ENCODE data around the gene ACOT7. TPM values are rescaled to one million over a fixed set of nuclear protein-coding genes. Genes with fewer than 3 reads are reported as not detected.

ACOT7 gene
- total RNA-seq, 1 experiment from 2014 or later, result 151 TPM

DNA sequence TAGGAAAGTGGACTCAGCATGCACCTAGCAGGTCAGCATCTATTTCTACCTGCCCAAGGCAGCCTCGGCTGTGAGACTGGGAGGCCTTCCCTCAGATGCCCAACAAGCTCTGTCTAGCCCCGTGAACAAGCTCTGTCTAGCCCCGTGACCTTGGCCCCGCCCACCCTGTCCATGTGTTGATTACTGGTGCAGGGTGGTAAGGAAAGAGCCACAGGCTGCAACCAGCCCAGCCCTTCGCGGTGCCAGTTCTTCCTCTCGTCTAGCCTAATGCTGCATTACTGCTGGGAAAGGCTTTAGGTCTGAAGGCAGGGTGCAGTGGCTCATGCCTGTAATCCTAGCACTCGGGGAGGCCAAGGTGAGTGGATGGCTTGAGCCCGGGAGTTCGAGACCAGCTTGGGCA lies 134.9 kb downstream of the ACOT7 start:
- Mint-ChIP-seq H3K4me3 (no peak overlapping the region), H3K27ac (no peak overlapping the region), H3K9me3 (no peaks in the 10 kb centered on the region), H3K36me3 (no peaks in the 10 kb centered on the region), H3K27me3 (ENCODE audit: low read depth) (peaks cover 21% of the 10 kb centered on the region), H3K4me1 (peaks cover 9% of the 10 kb centered on the region)
- TF ChIP-seq, protein P1, sequence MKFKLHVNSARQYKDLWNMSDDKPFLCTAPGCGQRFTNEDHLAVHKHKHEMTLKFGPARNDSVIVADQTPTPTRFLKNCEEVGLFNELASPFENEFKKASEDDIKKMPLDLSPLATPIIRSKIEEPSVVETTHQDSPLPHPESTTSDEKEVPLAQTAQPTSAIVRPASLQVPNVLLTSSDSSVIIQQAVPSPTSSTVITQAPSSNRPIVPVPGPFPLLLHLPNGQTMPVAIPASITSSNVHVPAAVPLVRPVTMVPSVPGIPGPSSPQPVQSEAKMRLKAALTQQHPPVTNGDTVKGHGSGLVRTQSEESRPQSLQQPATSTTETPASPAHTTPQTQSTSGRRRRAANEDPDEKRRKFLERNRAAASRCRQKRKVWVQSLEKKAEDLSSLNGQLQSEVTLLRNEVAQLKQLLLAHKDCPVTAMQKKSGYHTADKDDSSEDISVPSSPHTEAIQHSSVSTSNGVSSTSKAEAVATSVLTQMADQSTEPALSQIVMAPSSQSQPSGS (CRISPR knock-in tag; IDR thresholded peaks at IDR 0.05; ENCODE audit: borderline replicate concordance, low read depth), result no peak
- TF ChIP-seq JAZF1 (CRISPR knock-in tag; IDR thresholded peaks at IDR 0.05), result no peak
- no peak for DNase-seq (ENCODE audit: low spot score)
- no peak for ATAC-seq
- CTCF ChIA-PET, result interaction anchor here (14.8 kb wide), 1 partner anchor 10 kb away, joined by 164 read pairs; no protein-coding TSS in a partner anchor
- POLR2A ChIA-PET, result no interaction called here

DNA sequence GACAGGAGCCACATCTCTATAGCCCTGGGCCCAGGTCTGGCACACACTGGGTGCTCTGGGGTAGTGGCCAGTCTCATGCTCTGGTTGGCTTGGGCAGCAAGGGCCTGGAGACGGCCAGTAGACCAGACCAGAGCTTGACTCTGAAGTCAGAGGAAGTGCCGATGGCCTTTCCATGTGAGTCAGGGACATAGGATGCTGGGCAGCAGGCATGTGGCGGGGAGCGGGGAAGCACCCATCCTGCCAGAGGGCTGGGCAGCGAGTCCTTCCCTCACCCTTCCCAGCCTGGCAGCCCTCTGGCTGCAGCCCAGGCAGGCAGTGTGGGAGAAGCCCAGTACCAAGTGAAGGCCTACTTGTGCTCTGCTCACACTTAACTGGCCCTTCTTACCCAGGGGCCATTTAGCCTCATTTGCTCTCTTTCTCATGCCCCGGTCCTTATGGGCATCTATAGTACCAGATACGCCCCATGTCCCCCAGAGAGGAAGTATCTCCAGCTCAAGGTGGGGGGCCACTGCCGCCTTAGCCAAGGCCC lies 136.0 kb downstream of the ACOT7 start:
- no peak for DNase-seq (ENCODE audit: low spot score)
- Mint-ChIP-seq H3K27me3 (ENCODE audit: low read depth) (peaks cover 21% of the 10 kb centered on the region), H3K4me3 (no peak overlapping the region), H3K27ac (no peak overlapping the region), H3K9me3 (no peaks in the 10 kb centered on the region), H3K36me3 (no peaks in the 10 kb centered on the region), H3K4me1 (peaks cover 9% of the 10 kb centered on the region)
- TF ChIP-seq JUN (CRISPR knock-in tag; IDR thresholded peaks at IDR 0.05) (no peak), CBFB (CRISPR knock-in tag; IDR thresholded peaks at IDR 0.05; ENCODE audit: low read depth) (no peak)
- TF ChIP-seq, protein P2, sequence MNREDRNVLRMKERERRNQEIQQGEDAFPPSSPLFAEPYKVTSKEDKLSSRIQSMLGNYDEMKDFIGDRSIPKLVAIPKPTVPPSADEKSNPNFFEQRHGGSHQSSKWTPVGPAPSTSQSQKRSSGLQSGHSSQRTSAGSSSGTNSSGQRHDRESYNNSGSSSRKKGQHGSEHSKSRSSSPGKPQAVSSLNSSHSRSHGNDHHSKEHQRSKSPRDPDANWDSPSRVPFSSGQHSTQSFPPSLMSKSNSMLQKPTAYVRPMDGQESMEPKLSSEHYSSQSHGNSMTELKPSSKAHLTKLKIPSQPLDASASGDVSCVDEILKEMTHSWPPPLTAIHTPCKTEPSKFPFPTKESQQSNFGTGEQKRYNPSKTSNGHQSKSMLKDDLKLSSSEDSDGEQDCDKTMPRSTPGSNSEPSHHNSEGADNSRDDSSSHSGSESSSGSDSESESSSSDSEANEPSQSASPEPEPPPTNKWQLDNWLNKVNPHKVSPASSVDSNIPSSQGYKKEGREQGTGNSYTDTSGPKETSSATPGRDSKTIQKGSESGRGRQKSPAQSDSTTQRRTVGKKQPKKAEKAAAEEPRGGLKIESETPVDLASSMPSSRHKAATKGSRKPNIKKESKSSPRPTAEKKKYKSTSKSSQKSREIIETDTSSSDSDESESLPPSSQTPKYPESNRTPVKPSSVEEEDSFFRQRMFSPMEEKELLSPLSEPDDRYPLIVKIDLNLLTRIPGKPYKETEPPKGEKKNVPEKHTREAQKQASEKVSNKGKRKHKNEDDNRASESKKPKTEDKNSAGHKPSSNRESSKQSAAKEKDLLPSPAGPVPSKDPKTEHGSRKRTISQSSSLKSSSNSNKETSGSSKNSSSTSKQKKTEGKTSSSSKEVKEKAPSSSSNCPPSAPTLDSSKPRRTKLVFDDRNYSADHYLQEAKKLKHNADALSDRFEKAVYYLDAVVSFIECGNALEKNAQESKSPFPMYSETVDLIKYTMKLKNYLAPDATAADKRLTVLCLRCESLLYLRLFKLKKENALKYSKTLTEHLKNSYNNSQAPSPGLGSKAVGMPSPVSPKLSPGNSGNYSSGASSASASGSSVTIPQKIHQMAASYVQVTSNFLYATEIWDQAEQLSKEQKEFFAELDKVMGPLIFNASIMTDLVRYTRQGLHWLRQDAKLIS (CRISPR knock-in tag; IDR thresholded peaks at IDR 0.05; ENCODE audit: borderline replicate concordance), result no peak
- POLR2A ChIA-PET, result no interaction called here
- CTCF ChIA-PET, result interaction anchor here (14.8 kb wide), 1 partner anchor 9 kb away, joined by 164 read pairs; no protein-coding TSS in a partner anchor
- no peak for ATAC-seq

DNA sequence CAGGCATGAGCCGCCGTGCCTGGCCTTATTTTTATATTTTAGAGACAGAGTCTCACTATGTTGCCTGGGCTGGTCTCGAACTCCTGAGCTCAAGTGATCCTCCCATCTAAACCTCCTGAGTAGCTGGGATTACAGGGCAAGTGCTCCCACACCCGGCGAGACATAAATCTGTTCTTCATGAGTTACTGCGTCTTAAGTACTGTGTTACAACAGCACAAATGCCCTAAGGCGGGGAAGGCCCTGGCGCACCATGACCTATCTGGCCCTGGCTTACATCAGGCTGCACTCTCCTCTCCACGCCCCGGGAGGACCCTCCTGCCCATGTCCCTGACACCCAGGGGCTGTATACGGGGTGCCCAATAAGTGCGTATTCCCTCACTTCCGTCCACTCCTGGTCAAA lies 136.9 kb downstream of the ACOT7 start:
- H3K27me3 Mint-ChIP-seq (ENCODE audit: low read depth), result peaks cover 23% of the 10 kb centered on the region
- H3K36me3 Mint-ChIP-seq, result no peaks in the 10 kb centered on the region
- no peak overlapping the region for H3K27ac Mint-ChIP-seq
- CTCF ChIA-PET, result interaction anchor here (14.8 kb wide), 1 partner anchor 8 kb away, joined by 164 read pairs; no protein-coding TSS in a partner anchor
- DNase-seq (ENCODE audit: low spot score) (no peak), ATAC-seq (no peak)
- no peak for TF ChIP-seq CREB1 (CRISPR knock-in tag; IDR thresholded peaks at IDR 0.05)
- TF ChIP-seq ELF4 (CRISPR knock-in tag; IDR thresholded peaks at IDR 0.05; ENCODE audit: low read depth), result no peak
- TF ChIP-seq ZNF121 (CRISPR knock-in tag; IDR thresholded peaks at IDR 0.05), result no peak
- TF ChIP-seq RELA (CRISPR knock-in tag; IDR thresholded peaks at IDR 0.05; ENCODE audit: borderline replicate concordance), result no peak
- TF ChIP-seq ZNF317 (CRISPR knock-in tag; IDR thresholded peaks at IDR 0.05; ENCODE audit: borderline replicate concordance, low read depth), result no peak
- no peak for TF ChIP-seq NFATC4 (CRISPR knock-in tag; IDR thresholded peaks at IDR 0.05)
- TF ChIP-seq JUN (CRISPR knock-in tag; IDR thresholded peaks at IDR 0.05), result no peak
- no peak for TF ChIP-seq TP53 (CRISPR knock-in tag; IDR thresholded peaks at IDR 0.05)
- TF ChIP-seq ATF3 (CRISPR knock-in tag; conservative IDR thresholded peaks at IDR 0.05), result no peak
- no peak for TF ChIP-seq NFYB (CRISPR knock-in tag; conservative IDR thresholded peaks at IDR 0.05; ENCODE audit: low read depth)
- no peak for TF ChIP-seq PREB (CRISPR knock-in tag; IDR thresholded peaks at IDR 0.05; ENCODE audit: borderline replicate concordance)
- TF ChIP-seq TCF7 (CRISPR knock-in tag; IDR thresholded peaks at IDR 0.05; ENCODE audit: low read depth), result no peak
- TF ChIP-seq CREM (CRISPR knock-in tag; IDR thresholded peaks at IDR 0.05), result no peak
- no peak for TF ChIP-seq RORB (CRISPR knock-in tag; IDR thresholded peaks at IDR 0.05)
- TF ChIP-seq NR2C2 (CRISPR knock-in tag; IDR thresholded peaks at IDR 0.05), result no peak
- no peak for TF ChIP-seq OVOL2 (CRISPR knock-in tag; IDR thresholded peaks at IDR 0.05; ENCODE audit: borderline replicate concordance)
- TF ChIP-seq, protein P3, sequence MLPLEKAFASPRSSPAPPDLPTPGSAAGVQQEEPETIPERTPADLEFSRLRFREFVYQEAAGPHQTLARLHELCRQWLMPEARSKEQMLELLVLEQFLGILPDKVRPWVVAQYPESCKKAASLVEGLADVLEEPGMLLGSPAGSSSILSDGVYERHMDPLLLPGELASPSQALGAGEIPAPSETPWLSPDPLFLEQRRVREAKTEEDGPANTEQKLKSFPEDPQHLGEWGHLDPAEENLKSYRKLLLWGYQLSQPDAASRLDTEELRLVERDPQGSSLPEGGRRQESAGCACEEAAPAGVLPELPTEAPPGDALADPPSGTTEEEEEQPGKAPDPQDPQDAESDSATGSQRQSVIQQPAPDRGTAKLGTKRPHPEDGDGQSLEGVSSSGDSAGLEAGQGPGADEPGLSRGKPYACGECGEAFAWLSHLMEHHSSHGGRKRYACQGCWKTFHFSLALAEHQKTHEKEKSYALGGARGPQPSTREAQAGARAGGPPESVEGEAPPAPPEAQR (CRISPR knock-in tag; IDR thresholded peaks at IDR 0.05), result no peak
- no peak for TF ChIP-seq GTF2I (CRISPR knock-in tag; conservative IDR thresholded peaks at IDR 0.05)
- no peak for TF ChIP-seq FOXP1 (CRISPR knock-in tag; IDR thresholded peaks at IDR 0.05; ENCODE audit: borderline replicate concordance)
- no peak for TF ChIP-seq JAZF1 (CRISPR knock-in tag; IDR thresholded peaks at IDR 0.05)
- peaks cover 4% of the 10 kb centered on the region; the same call in 1 of the 2 replicates for H3K4me1 Mint-ChIP-seq
- H3K4me3 Mint-ChIP-seq, result no peak overlapping the region
- POLR2A ChIA-PET, result no interaction called here
- no peaks in the 10 kb centered on the region for H3K9me3 Mint-ChIP-seq
